H1 (cell line): ENCODE results near the gene CGREF1. TPM values are rescaled to one million over a fixed set of nuclear protein-coding genes. Genes with fewer than 3 reads are reported as not detected.
A peak's percentile ranks its signal among the peaks of the same experiment; 100 is the strongest.

Source experiments
- CTCF ChIA-PET: fragments of 300-600 bp; sonication (Branson Sonifier 250); formaldehyde crosslinking; loops from one replicate; lab custom pipeline; 2021; ENCODE audit not compliant: partially characterized antibody; lab: Charles Lee
- POLR2A ChIA-PET: fragments of 300-600 bp; sonication (Branson Sonifier 250); formaldehyde crosslinking; loops from one replicate; lab custom pipeline; 2021; ENCODE audit warnings: inconsistent platforms; ENCODE audit not compliant: partially characterized antibody; lab: Charles Lee
- DNase-seq, 2 experiments: peaks; one replicate each; pipeline versions ENCODE4 v3.0.0 to v3.0.0-alpha.2; 2010 to 2022; ENCODE audit warnings: low spot score in 2 of 2, low read depth in 1 of 2, mixed read lengths in 1 of 2
- FAIRE-seq: peaks from 2 replicates; lab custom pipeline; 2011; peaks lifted over from hg19 to GRCh38; lab: Jason Lieb, UNC
- H2AFZ ChIP-seq: 2 replicates; pipeline ENCODE4 v1.8.1; 2012; ENCODE audit warnings: low read length, inconsistent platforms
- H2AK5ac ChIP-seq: 2 replicates; pipeline ENCODE4 v1.6.1; 2013; ENCODE audit warnings: low read depth, low read length
- H2BK120ac ChIP-seq: replicated peaks from 2 replicates; pipeline ENCODE3; 2013; ENCODE audit warnings: low read depth, low read length, inconsistent platforms
- H2BK12ac ChIP-seq: 2 replicates; pipeline ENCODE4 v1.6.1; 2013; ENCODE audit warnings: low read depth, low read length
- H2BK15ac ChIP-seq: 2 replicates; pipeline ENCODE4 v1.6.1; 2013; ENCODE audit warnings: low read length
- H2BK20ac ChIP-seq: 2 replicates; pipeline ENCODE4 v1.6.1; 2013; ENCODE audit warnings: low read length
- H2BK5ac ChIP-seq: 2 replicates; pipeline ENCODE4 v1.6.1; 2013; ENCODE audit warnings: low read depth, low read length
- H3K14ac ChIP-seq: 2 replicates; pipeline ENCODE4 v1.6.1; 2013; ENCODE audit warnings: inconsistent platforms; ENCODE audit not compliant: insufficient read length
- H3K18ac ChIP-seq: 2 replicates; pipeline ENCODE4 v1.6.1; 2013; ENCODE audit warnings: low read length; ENCODE audit errors: extremely low read depth
- H3K23ac ChIP-seq: 2 replicates; pipeline ENCODE4 v1.6.1; 2013; ENCODE audit warnings: inconsistent platforms; ENCODE audit not compliant: insufficient read length
- H3K23me2 ChIP-seq: 2 replicates; pipeline ENCODE4 v1.6.1; 2013; ENCODE audit warnings: low read depth, low read length
- H3K27ac ChIP-seq: 2 replicates; pipeline ENCODE4 v1.6.1; 2011; ENCODE audit warnings: low read depth, low read length, inconsistent platforms
- H3K27me3 ChIP-seq, 4 experiments: replicated peaks in 1 of 4; 1 replicate in 1 of 4; 2 replicates in 3 of 4; pipeline versions ENCODE4 v1.6.1 to v1.8.1; 2011 to 2013; ENCODE audit warnings: low read length in 3 of 4, mild to moderate bottlenecking in 3 of 4, inconsistent platforms in 2 of 4, mixed read lengths in 2 of 4, moderate library complexity in 1 of 4; ENCODE audit not compliant: control insufficient read depth in 3 of 4, insufficient read depth in 3 of 4; ENCODE audit errors: extremely low read depth in 1 of 4
- H3K36me3 ChIP-seq, 4 experiments: 2 replicates each; pipeline versions ENCODE4 v1.6.1 to v1.8.1; 2011 to 2013; ENCODE audit warnings: mild to moderate bottlenecking in 4 of 4, low read length in 3 of 4, moderate library complexity in 2 of 4, control low read depth in 1 of 4, inconsistent platforms in 1 of 4; ENCODE audit not compliant: insufficient read depth in 4 of 4, control insufficient read depth in 2 of 4
- H3K4ac ChIP-seq: replicated peaks from 2 replicates; pipeline ENCODE3; 2013; ENCODE audit warnings: low read length, low read depth, mixed read lengths, inconsistent platforms; ENCODE audit not compliant: insufficient read length
- H3K4me1 ChIP-seq, 4 experiments: replicated peaks in 1 of 4; 1 replicate in 1 of 4; 2 replicates in 3 of 4; pipeline versions ENCODE4 v1.6.1 to v1.8.1; 2011 to 2013; ENCODE audit warnings: low read length in 3 of 4, inconsistent platforms in 2 of 4, mixed read lengths in 1 of 4; ENCODE audit not compliant: insufficient read depth in 4 of 4, control insufficient read depth in 3 of 4
- H3K4me2 ChIP-seq, 2 experiments: 2 replicates each; pipeline versions ENCODE4 v1.6.1 to v1.8.1; 2011 to 2013; ENCODE audit warnings: low read depth in 2 of 2, low read length in 2 of 2, control low read depth in 1 of 2, inconsistent platforms in 1 of 2, mild to moderate bottlenecking in 1 of 2; ENCODE audit not compliant: insufficient read depth in 1 of 2
- H3K4me3 ChIP-seq, 4 experiments: fragments of 200-600, 300-600 bp in 1 of 4; sonication (generic), shearing (Covaris generic), sonication (Bioruptor Twin) in 1 of 4; 2 replicates each; pipeline versions ENCODE4 v1.5.1 to v1.8.1; 2011 to 2016; ENCODE audit warnings: low read length in 4 of 4, low read depth in 3 of 4, control low read depth in 2 of 4, inconsistent platforms in 2 of 4, mild to moderate bottlenecking in 2 of 4, mixed read lengths in 1 of 4, moderate library complexity in 1 of 4; ENCODE audit not compliant: insufficient read depth in 2 of 4; ENCODE audit errors: extremely low read depth in 1 of 4
- H3K56ac ChIP-seq: replicated peaks from 2 replicates; pipeline ENCODE3; 2013; ENCODE audit warnings: low read depth, mild to moderate bottlenecking, mixed read lengths, low read length, inconsistent platforms; ENCODE audit not compliant: insufficient read length
- H3K79me1 ChIP-seq: 2 replicates; pipeline ENCODE4 v1.6.1; 2013; ENCODE audit warnings: low read depth, low read length, control low read depth
- H3K79me2 ChIP-seq, 2 experiments: 2 replicates each; pipeline versions ENCODE4 v1.6.1 to v1.8.1; 2012 to 2013; ENCODE audit warnings: low read length in 2 of 2, mild to moderate bottlenecking in 2 of 2, inconsistent platforms in 1 of 2; ENCODE audit not compliant: insufficient read depth in 2 of 2, control insufficient read depth in 1 of 2
- H3K9ac ChIP-seq, 4 experiments: replicated peaks in 1 of 4; 1 replicate in 1 of 4; 2 replicates in 3 of 4; pipeline versions ENCODE4 v1.6.1 to v1.8.1; 2011 to 2013; ENCODE audit warnings: low read depth in 3 of 4, low read length in 3 of 4, control low read depth in 2 of 4, mild to moderate bottlenecking in 2 of 4, moderate library complexity in 2 of 4, inconsistent platforms in 1 of 4; ENCODE audit errors: extremely low read depth in 1 of 4
- H3K9me3 ChIP-seq, 2 experiments: 2 replicates each; pipeline versions ENCODE4 v1.6.1 to v1.8.1; 2012 to 2013; ENCODE audit warnings: mild to moderate bottlenecking in 2 of 2, moderate library complexity in 2 of 2, control low read depth in 1 of 2, inconsistent platforms in 1 of 2, low read depth in 1 of 2, low read length in 1 of 2, mixed read lengths in 1 of 2; ENCODE audit not compliant: insufficient read depth in 2 of 2
- H4K20me1 ChIP-seq, 2 experiments: replicated peaks in 1 of 2; 2 replicates each; pipeline versions ENCODE3 to v1.8.1; 2011 to 2013; ENCODE audit warnings: inconsistent platforms in 2 of 2, low read length in 2 of 2, mild to moderate bottlenecking in 1 of 2; ENCODE audit not compliant: insufficient read depth in 2 of 2, control insufficient read depth in 1 of 2
- H4K5ac ChIP-seq: 2 replicates; pipeline ENCODE4 v1.6.1; 2013; ENCODE audit warnings: low read length, low read depth, mixed read lengths, inconsistent platforms; ENCODE audit not compliant: insufficient read length
- H4K8ac ChIP-seq: 2 replicates; pipeline ENCODE4 v1.8.0; 2013; ENCODE audit warnings: mild to moderate bottlenecking, moderate library complexity, low read length, inconsistent platforms; ENCODE audit not compliant: insufficient read depth; ENCODE audit errors: extremely low read depth
- H4K91ac ChIP-seq: replicated peaks from 2 replicates; pipeline ENCODE3; 2013; ENCODE audit warnings: low read length, mixed read lengths, inconsistent platforms; ENCODE audit not compliant: insufficient read length
- EGR1 ChIP-seq: IDR thresholded peaks from 2 replicates; pipeline ENCODE4 v1.6.1; 2011; ENCODE audit warnings: low read depth, low read length, borderline replicate concordance
- EZH2 ChIP-seq: fragments of 200-600 bp; sonication (generic); IDR thresholded peaks from 2 replicates; pipeline ENCODE4 v1.7.1; 2012; ENCODE audit warnings: low read depth, mild to moderate bottlenecking, moderate library complexity, low read length, inconsistent platforms; ENCODE audit not compliant: severe bottlenecking
- HDAC6 ChIP-seq: IDR thresholded peaks from one replicate; pipeline ENCODE4 v1.7.1; 2012; ENCODE audit warnings: low read depth, mild to moderate bottlenecking, inconsistent platforms, low read length, moderate library complexity
- KDM5A ChIP-seq: fragments of 200-600 bp; IDR thresholded peaks from 2 replicates; pipeline ENCODE4 v1.7.1; 2012; ENCODE audit warnings: mild to moderate bottlenecking, low read length, inconsistent platforms, mixed read lengths
- PHF8 ChIP-seq: fragments of 200-600 bp; sonication (generic); conservative IDR thresholded peaks from 2 replicates; pipeline ENCODE4 v1.7.1; 2012; ENCODE audit warnings: low read depth, mild to moderate bottlenecking, inconsistent platforms, low read length, moderate library complexity
- POU5F1 ChIP-seq: IDR thresholded peaks from 2 replicates; pipeline ENCODE4 v1.6.1; 2011; ENCODE audit warnings: low read depth, mild to moderate bottlenecking, low read length, moderate library complexity
- RFX5 ChIP-seq: IDR thresholded peaks from 2 replicates; pipeline ENCODE4 v1.6.1; 2011; ENCODE audit warnings: low read depth, low read length, improper control_type of control experiment, borderline replicate concordance
- SP2 ChIP-seq: IDR thresholded peaks from 2 replicates; pipeline ENCODE4 v1.6.1; 2012; ENCODE audit warnings: mild to moderate bottlenecking, low read length, inconsistent platforms
- TCF12 ChIP-seq: IDR thresholded peaks from 2 replicates; pipeline ENCODE4 v1.6.1; 2011; ENCODE audit warnings: low read depth, mild to moderate bottlenecking, low read length
- TEAD4 ChIP-seq: IDR thresholded peaks from 2 replicates; pipeline ENCODE4 v1.6.1; 2012; ENCODE audit warnings: low read depth, low read length, inconsistent platforms, mixed read lengths
- WGBS, 2 experiments: shearing (Covaris generic) in 1 of 2; methylation state at CpG; one replicate each; pipeline versions ENCODE4 v1.1.6 to v1.1.7; 2013 to 2015; ENCODE audit warnings: low lambda C conversion rate in 2 of 2, mixed read lengths in 2 of 2, inconsistent platforms in 1 of 2, low coverage in 1 of 2, missing lambda C conversion rate in 1 of 2; ENCODE audit not compliant: insufficient replicate concordance in 2 of 2, insufficient coverage in 1 of 2, insufficient read length in 1 of 2; ENCODE audit errors: extremely low coverage in 1 of 2, missing lambda C conversion rate in 1 of 2; 5-methylcytosine and 5-hydroxymethylcytosine counted together
- polyA plus RNA-seq, 7 experiments: library from polyadenylated mRNA; depleted of rRNA in 3 of 7; stranded (reverse) in 5 of 7; unstranded in 2 of 7; fragments of >200 nt in 5 of 7; fragments of 200-250 nt in 2 of 7; gene quantifications; 1 replicate in 5 of 7; 2 replicates in 1 of 7; 4 replicates in 1 of 7; pipeline versions ENCODE4 v1.2.1 to v1.2.3, GENCODE V29; 2011 to 2013; ENCODE audit warnings: missing spikeins in 2 of 7, mixed read lengths in 2 of 7
- total RNA-seq: library from RNA; stranded (reverse); fragmentation: NEBNext Ultra II Directional; extraction: Animal tissue kit (Norgen Biotek cat#: 25700); gene quantifications from 2 replicates; pipeline ENCODE4 v1.2.1, GENCODE V29; 2021
- TF ChIP-seq, protein P1 (sequence below): IDR thresholded peaks from 2 replicates; pipeline ENCODE4 v1.6.1; 2011; ENCODE audit warnings: low read length, improper control_type of control experiment
- TF ChIP-seq, protein P2 (sequence below): IDR thresholded peaks from 2 replicates; pipeline ENCODE4 v1.6.1; 2012; ENCODE audit warnings: low read length, inconsistent platforms

CGREF1 gene
- total and polyA plus RNA-seq, 2 of the 8 experiments (the other 6 are each of a cell fraction or from before 2014, with no cell fraction given): 2.5 to 3.4 TPM

DNA sequence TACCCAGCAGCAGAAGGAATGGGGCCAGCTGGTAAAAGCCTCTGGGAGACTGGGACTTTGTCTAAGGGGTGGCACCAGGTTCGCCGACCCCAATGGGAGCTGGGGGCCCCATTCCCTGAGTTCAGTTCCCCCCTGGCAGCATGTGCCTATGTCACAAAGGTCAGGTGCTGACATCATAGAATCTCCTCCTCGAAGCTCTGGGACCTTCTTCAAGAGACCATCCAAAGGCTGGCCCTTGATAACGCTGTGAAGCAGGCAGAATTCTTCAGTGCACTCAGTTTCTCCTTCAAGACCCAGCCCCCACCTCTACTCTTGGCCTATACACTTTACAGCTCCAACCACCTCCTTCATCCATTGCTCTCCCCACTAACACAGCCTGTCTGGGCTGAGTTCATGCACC is 20.4 kb upstream of the CGREF1 start, which contains the start of gene PRR30:
Gene PRR30, minus strand, starts transcription at position 101 of the 400 bp plus-strand sequence. CDS start 1,081 bp downstream, outside the sequence.
- POLR2A ChIA-PET: interaction anchor here (1.0 to 1.5 kb wide), 2 partner anchors 11 to 14 kb away, joined by 4 read pairs; no protein-coding TSS in a partner anchor
- no peak within 1 kb of the TSS for H3K23ac ChIP-seq
- no peak within 1 kb of the TSS for H4K8ac ChIP-seq
- H2BK20ac ChIP-seq: no peak within 1 kb of the TSS
- H2AK5ac ChIP-seq: no peak within 1 kb of the TSS
- H2BK12ac ChIP-seq: no peak within 1 kb of the TSS
- no peak within 1 kb of the TSS for H4K91ac ChIP-seq
- no peaks in the 10 kb centered on the region for H3K79me2 ChIP-seq
- no peak within 1 kb of the TSS for H2BK5ac ChIP-seq
- no peaks in the 10 kb centered on the region for H3K36me3 ChIP-seq
- no peak within 1 kb of the TSS for H3K9ac ChIP-seq
- H3K79me1 ChIP-seq: no peaks in the 10 kb centered on the region
- FAIRE-seq: no peak
- no peak within 1 kb of the TSS for H3K14ac ChIP-seq
- H3K9me3 ChIP-seq: no peaks in the 10 kb centered on the region
- no peak within 1 kb of the TSS for H2BK120ac ChIP-seq
- H3K4me1 ChIP-seq: no peaks in the 10 kb centered on the region; a peak in 1 of 7 replicates
- no peak within 1 kb of the TSS for H4K5ac ChIP-seq
- CTCF ChIA-PET: interaction anchor here (0.5 to 3.7 kb wide), 5 partner anchors 26 to 285 kb away, joined by 3 to 11 read pairs (median 3); no protein-coding TSS in a partner anchor
- no peak within 1 kb of the TSS for H3K4me2 ChIP-seq
- 83% methylated on average over 4 of the region's 4 CpGs; no CpG with 5 or more reads in 1 of the 2 experiments for WGBS, 2 experiments
- peak within 1 kb of the TSS; percentile 63; the same call in 1 of the 2 replicates for H2BK15ac ChIP-seq
- no peak within 1 kb of the TSS for H3K4me3 ChIP-seq
- no peaks in the 10 kb centered on the region for H4K20me1 ChIP-seq
- no peak for DNase-seq
- H3K4ac ChIP-seq: no peak within 1 kb of the TSS
- no peak within 1 kb of the TSS for H3K27ac ChIP-seq
- no peaks in the 10 kb centered on the region for H3K23me2 ChIP-seq
- H3K18ac ChIP-seq: no peak within 1 kb of the TSS; the same call in 1 of the 2 replicates
- no peaks in the 10 kb centered on the region for H3K27me3 ChIP-seq
- no peak within 1 kb of the TSS for H2AFZ ChIP-seq
- no peak within 1 kb of the TSS for H3K56ac ChIP-seq
- TF ChIP-seq, protein P1, sequence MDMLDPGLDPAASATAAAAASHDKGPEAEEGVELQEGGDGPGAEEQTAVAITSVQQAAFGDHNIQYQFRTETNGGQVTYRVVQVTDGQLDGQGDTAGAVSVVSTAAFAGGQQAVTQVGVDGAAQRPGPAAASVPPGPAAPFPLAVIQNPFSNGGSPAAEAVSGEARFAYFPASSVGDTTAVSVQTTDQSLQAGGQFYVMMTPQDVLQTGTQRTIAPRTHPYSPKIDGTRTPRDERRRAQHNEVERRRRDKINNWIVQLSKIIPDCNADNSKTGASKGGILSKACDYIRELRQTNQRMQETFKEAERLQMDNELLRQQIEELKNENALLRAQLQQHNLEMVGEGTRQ: no peak
- TF ChIP-seq SP2 (no peak), EGR1 (no peak), PHF8 (no peak), TCF12 (no peak), RFX5 (no peak), EZH2 (no peak), HDAC6 (no peak), TEAD4 (no peak), KDM5A (no peak), POU5F1 (no peak)
- TF ChIP-seq, protein P2, sequence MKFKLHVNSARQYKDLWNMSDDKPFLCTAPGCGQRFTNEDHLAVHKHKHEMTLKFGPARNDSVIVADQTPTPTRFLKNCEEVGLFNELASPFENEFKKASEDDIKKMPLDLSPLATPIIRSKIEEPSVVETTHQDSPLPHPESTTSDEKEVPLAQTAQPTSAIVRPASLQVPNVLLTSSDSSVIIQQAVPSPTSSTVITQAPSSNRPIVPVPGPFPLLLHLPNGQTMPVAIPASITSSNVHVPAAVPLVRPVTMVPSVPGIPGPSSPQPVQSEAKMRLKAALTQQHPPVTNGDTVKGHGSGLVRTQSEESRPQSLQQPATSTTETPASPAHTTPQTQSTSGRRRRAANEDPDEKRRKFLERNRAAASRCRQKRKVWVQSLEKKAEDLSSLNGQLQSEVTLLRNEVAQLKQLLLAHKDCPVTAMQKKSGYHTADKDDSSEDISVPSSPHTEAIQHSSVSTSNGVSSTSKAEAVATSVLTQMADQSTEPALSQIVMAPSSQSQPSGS: no peak
